MG63 (cell line): ENCODE data around the gene ADAMTSL1. TPM values are rescaled to one million over a fixed set of nuclear protein-coding genes. Genes with fewer than 3 reads are reported as not detected.

Source experiments
- DNase-seq: peaks from one replicate; pipeline ENCODE4 v3.0.0-alpha.2; 2020
- H3K27me3 ChIP-seq: fragments of 250-450 bp; sonication (Bioruptor Pico); 2 replicates; pipeline ENCODE4 v1.5.1; 2020; ENCODE audit warnings: mild to moderate bottlenecking, moderate library complexity
- H3K36me3 ChIP-seq: fragments of 250-450 bp; sonication (Bioruptor Pico); 2 replicates; pipeline ENCODE4 v1.5.1; 2020; ENCODE audit warnings: mild to moderate bottlenecking, moderate library complexity
- H3K4me3 ChIP-seq: fragments of 250-450 bp; sonication (Bioruptor Pico); 2 replicates; pipeline ENCODE4 v1.5.1; 2020; ENCODE audit warnings: mild to moderate bottlenecking, moderate library complexity
- H3K9me3 ChIP-seq: fragments of 250-450 bp; sonication (Bioruptor Pico); 2 replicates; pipeline ENCODE4 v1.5.1; 2020; ENCODE audit warnings: mild to moderate bottlenecking, moderate library complexity
- total RNA-seq: library from RNA; depleted of rRNA; stranded (reverse); fragments of >200 nt; shearing (Covaris generic); gene quantifications from 2 replicates; pipeline ENCODE4 v1.2.3, GENCODE V29; 2014; ENCODE audit warnings: low replicate concordance

The ADAMTSL1 gene
- total RNA-seq, 1 experiment from 2014 or later, result 62.9 TPM

DNA sequence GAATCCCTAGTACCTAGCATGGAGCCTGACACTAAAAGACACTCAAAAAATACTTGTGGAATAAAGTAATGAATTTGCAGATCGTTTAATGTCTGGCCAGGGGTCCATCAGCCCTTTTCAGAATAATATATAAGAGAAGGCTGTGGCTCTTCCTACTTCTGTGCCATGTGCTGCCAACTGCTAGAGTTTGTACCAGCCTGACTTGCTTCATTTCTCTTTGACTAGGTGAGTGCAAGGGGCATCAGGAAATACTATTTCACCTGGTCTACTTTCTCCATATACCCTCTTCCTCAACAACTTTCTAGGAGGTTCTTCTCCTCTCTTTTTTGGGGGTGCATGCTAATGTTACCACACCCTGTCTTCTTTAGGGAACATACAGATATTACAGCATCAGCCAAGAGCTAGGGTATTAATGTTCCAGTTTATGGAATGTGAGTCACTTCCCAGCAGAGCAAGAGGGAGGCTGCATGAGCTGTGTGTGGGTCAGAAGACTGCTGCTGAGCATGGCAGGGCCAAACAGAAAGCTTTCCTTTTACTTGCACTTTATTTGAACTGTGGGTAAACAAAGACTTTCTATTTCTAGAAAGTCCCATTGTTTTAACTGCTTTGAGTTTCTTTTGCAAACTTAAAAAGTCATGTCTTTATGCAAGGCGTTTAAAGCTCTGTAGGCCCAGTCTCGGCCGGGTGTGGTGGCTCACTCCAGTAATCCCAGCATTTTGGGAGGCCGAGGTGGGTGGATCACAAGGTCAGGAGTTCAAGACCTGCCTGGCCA lies 158.9 kb downstream of the ADAMTSL1 start:
- no peaks in the 10 kb centered on the region for H3K27me3 ChIP-seq
- no peaks in the 10 kb centered on the region; the same call in 1 of the 2 replicates for H3K9me3 ChIP-seq
- peak; percentile 90 for DNase-seq
- H3K4me3 ChIP-seq, result no peak overlapping the region
- H3K36me3 ChIP-seq, result peaks cover 40% of the 10 kb centered on the region

DNA sequence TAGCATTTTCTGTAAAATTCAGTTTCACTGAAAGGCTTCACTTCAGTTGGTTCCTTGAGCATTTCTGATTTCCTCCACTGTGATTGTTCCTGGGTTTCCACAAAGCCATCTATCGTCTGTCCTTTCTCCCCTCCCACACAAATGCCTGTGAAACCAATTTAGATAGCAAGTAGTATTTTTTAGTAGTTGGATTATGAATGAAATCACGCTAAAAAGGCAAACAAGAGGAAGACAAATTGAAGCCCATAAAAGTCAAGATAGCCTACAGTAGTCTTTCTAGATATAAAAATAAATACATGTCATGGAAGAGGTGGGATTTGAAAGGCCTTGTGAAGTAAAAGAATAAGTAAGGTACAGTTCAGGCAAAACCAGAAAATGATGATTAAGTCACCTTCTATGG lies 162.8 kb downstream of the ADAMTSL1 start:
- peaks cover 57% of the 10 kb centered on the region for H3K36me3 ChIP-seq
- DNase-seq, result no peak

DNA sequence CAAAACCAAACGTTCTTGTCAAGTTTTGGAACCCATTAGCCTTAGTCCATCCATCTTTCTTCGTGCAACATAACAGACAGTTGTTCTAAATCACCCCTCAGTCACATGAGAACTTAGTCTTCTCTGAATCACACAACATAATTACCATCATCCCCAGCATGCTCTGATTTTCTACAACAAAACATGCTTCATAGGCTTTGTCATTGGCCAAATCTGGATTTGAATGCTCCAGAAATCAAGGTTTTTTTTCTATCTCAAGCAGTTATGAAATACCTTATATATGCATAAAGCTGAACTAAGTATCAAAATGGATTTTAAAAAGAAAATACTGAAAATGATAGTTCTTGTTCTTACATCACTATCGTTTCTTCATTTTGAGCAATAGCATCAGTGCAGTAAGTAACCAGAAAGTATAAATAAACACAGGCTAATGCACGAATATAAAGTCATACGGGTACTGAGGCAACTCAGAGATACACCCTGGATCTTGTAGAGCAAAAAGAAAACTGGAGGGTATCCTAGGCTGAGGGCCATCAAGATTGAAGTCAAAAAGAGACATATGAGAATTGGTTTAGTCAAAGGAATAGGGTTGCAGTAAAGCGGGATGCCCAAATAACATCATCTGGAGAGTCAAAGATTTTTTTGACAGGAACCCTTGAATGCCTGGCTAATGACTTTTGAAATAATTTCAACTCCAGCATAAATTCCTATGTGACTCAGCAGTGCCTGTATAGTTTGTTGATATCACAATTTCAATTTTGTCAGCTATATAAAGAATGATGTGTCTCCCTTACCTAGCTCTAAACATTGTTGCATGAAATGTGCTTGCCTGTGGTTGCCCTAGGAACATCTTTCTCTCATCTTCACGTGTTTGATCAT lies 164.7 kb downstream of the ADAMTSL1 start:
- H3K27me3 ChIP-seq, result no peaks in the 10 kb centered on the region
- H3K9me3 ChIP-seq, result peaks cover 6% of the 10 kb centered on the region
- DNase-seq, result no peak
- no peak overlapping the region for H3K4me3 ChIP-seq
- H3K36me3 ChIP-seq, result peaks cover 75% of the 10 kb centered on the region

More for the DNA sequence above, 162.8 kb downstream of the ADAMTSL1 start:
- Histone ChIP-seq H3K9me3 (no peaks in the 10 kb centered on the region), H3K4me3 (no peak overlapping the region), H3K27me3 (no peaks in the 10 kb centered on the region)

DNA sequence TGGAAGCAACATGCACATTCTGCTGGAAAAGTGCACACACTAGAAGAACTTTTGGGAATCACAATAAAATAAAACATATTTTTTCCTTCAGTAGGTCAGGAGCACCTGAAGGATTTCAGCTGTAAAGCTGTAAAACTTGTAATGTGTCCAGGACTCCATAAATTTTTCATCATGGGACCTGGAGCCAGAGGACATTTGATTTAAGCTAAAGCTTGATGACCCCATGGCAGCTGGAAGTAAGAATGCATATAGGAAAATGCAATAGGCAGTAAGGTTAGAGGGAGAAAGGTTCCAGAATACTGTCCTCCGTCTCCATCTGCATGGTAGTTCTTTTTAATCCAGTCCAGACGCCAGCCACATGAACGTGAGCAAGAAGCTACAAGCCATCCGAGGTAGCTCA lies 166.0 kb downstream of the ADAMTSL1 start:
- H3K9me3 ChIP-seq, result peaks cover 11% of the 10 kb centered on the region
- no peak for DNase-seq
- peaks cover 79% of the 10 kb centered on the region for H3K36me3 ChIP-seq

DNA sequence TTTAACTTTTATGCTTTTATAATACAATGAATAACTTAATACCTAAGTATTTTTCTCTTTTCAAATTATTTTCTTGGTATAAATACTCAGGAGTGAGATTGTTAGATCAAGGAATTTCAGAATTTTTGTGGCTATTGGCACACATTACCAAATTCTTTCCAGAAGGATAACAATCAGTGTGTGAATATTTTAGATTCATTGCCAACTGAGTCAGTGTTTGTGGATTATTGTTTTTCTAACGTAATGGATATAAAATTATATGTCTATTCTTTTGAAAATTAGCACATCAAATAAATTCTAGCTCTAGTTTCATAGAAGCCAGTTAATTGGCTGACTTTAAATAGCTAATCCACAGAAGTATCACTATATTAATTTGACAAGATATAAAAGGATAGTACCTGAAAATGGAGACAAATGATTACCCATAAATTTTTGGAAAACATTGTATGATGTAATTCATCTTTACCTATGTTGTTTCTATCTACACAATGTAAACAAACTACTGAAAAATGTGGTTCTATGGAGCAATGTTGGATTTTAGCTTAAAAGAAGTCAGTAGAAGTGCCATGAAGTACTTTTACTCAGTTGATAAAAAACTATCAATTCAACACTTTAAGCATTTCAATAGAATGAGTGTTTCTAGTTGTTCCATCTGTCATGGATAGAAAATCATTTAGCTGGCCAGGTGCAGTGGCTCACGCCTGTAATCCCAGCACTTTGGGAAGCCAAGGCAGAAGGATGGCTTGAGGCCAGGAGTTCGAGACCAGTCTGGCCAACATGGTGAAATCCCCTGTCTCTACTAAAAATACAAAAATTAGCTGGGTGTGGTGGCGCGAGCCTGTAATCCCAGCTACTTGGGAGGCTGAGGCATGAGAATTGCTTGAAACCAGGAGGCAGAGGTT lies 185.1 kb downstream of the ADAMTSL1 start:
- H3K9me3 ChIP-seq, result no peaks in the 10 kb centered on the region
- peaks cover 72% of the 10 kb centered on the region for H3K36me3 ChIP-seq
- no peak overlapping the region for H3K4me3 ChIP-seq
- H3K27me3 ChIP-seq, result no peaks in the 10 kb centered on the region
- peak; percentile 70 for DNase-seq

More for the DNA sequence above, 166.0 kb downstream of the ADAMTSL1 start:
- H3K27me3 ChIP-seq, result no peaks in the 10 kb centered on the region
- no peak overlapping the region for H3K4me3 ChIP-seq

DNA sequence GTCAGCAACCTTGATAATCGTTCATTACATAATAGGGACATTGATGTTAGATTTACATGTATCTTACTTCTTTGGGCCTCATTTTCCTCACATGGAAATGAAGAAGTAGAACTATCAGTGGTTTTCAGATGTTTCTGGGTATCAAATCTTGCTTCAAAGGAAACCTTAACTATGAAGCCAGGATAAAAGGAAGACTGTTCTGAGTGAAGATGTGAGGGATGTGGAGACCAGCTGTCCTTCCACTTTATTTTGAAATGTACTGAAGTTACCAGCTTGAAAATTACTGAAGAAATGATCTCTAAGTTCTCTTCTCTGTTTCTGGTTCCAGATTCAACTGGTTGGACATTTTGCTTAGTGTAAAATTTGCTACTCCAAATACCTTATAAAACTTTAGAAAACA lies 186.0 kb downstream of the ADAMTSL1 start:
- H3K27me3 ChIP-seq, result no peaks in the 10 kb centered on the region
- H3K4me3 ChIP-seq, result no peak overlapping the region
- no peaks in the 10 kb centered on the region for H3K9me3 ChIP-seq
- no peak for DNase-seq
- peaks cover 76% of the 10 kb centered on the region for H3K36me3 ChIP-seq

DNA sequence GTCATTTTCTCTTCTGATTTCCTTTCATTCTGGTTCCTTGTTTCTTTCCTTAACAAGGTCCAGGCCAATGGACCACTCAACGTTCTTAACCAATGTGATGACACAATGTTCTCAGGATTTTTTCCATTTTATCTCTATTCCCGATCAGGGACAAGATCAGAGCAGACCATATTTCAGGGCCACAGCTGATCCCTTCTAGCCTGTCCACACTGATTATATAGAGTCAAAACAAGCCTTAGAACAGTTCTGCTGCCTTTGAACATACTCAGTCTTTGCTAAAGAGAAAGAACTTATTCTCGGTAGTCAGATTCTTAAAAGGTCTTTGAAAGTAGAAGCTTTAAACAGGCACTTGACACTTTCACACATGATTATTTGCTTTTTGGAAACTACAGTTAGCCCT lies 188.4 kb downstream of the ADAMTSL1 start:
- no peaks in the 10 kb centered on the region for H3K9me3 ChIP-seq
- DNase-seq, result no peak
- H3K27me3 ChIP-seq, result no peaks in the 10 kb centered on the region
- H3K4me3 ChIP-seq, result no peak overlapping the region
- H3K36me3 ChIP-seq, result peaks cover 73% of the 10 kb centered on the region

DNA sequence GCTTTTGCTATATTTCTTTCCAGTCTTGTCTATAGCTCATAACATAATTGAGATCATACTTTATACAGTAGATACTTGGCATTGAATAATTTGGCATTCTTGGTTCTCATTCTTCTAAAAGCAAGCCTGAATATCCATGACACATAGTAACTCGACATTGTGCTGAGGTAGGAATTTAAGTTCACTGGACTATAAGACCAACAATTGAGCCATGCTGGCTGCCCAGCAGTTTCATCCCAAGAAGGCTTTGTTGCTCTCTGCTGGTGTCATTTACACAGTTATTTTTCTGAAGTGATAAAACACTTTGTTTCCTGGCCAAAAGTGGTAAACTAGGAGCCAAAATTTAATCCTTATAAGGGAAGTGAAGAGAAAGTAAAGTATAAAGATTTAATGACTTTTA lies 192.0 kb downstream of the ADAMTSL1 start:
- no peak overlapping the region for H3K4me3 ChIP-seq
- peaks cover 71% of the 10 kb centered on the region for H3K36me3 ChIP-seq
- H3K9me3 ChIP-seq, result no peaks in the 10 kb centered on the region
- peak; percentile 51 for DNase-seq
- no peaks in the 10 kb centered on the region for H3K27me3 ChIP-seq

DNA sequence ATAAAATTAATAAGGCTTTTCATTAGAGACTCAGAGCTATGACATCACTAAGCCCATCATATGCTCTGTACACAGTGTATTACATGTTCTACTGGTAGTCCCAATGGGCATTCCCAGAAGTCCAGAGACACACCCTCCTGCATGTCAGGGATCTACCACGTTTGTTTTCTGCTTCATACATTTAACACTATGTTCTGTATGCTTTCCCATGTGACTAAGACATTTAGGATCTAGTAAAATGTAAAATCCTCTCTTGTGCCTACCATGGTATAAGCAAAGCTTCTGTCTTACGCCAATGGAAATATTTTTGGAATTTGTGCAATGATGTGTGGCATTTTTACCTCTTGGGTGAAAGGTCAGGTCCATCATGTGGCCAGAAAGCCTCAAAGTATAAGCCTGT lies 192.4 kb downstream of the ADAMTSL1 start:
- H3K36me3 ChIP-seq, result peaks cover 69% of the 10 kb centered on the region
- no peaks in the 10 kb centered on the region for H3K27me3 ChIP-seq
- H3K4me3 ChIP-seq, result no peak overlapping the region
- DNase-seq, result peak; percentile 58
- H3K9me3 ChIP-seq, result no peaks in the 10 kb centered on the region

DNA sequence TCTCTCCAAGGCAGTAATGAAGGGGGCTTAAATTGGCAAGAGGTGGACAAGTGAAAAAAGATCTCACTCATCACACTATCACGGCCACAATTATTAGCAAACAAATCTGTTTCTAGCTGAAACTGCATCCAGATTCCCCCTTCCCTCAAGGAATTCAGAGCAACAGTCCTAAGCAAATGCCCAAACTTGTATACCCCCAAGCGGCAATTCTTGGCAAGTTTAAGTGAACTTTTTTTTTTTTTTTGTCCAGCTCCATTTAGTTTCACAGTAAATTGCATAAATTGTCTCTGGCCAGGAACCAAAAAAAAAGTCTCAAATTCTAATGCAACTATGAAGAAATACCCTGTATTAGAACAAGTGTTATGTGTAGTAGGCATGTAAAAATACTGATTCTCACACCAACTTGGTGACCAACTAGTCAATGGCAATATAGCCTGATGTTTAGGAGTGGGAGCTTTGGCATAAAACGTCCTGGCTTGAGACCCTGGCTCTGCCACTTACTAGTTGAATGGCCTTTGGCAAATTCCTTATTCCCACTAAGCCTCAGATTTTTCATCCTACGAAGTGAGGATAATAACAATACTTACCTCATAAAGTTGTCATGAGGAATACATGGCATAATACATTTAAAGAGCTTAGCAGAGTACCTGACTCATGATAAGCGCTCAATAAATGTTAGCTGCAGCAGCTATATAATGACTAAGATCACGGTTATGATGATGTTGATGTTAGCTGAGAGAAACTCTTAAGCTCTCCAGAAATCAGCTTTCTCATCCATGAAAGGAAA lies 193.2 kb downstream of the ADAMTSL1 start:
- Histone ChIP-seq H3K27me3 (no peaks in the 10 kb centered on the region), H3K36me3 (peaks cover 67% of the 10 kb centered on the region), H3K9me3 (no peaks in the 10 kb centered on the region), H3K4me3 (no peak overlapping the region)
- peak; percentile 64 for DNase-seq

DNA sequence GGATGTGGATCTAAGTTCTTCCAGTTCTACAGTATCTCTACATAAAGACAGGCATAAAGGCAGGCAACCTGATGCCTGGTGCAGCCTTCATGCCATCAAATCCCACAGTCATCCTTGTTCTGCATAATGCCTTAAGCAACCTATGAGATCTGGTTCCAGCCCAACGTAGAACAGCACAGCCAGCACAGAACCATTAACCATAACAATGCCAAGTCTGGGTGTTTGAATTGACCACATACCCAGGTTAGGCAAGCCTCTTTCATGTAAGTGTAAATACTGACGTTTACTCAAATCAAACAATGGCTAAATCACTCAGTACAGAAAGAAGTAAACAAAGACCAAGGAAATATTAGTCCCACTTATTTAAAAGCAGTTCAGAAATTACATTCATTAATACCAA lies 195.0 kb downstream of the ADAMTSL1 start:
- peaks cover 66% of the 10 kb centered on the region for H3K36me3 ChIP-seq
- H3K9me3 ChIP-seq, result no peaks in the 10 kb centered on the region
- no peak overlapping the region for H3K4me3 ChIP-seq
- DNase-seq, result no peak
- no peaks in the 10 kb centered on the region for H3K27me3 ChIP-seq

DNA sequence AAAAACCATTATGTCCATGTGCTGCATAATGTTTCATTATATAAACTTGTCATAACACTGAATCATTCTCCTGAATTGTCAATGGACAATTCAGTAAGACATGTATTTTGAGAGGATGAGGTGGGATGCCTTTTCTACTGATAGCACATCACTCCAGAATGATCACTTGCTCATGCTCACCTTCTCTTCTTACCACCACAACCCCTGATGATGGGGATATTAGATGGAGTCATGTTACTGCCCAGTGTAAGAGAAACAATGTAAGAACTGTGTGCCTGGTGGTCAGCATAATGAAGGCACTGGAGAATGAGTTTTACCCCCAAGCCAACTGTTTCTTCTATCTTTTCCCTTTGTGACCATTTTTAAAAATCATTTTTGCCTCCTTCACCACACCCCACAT lies 198.8 kb downstream of the ADAMTSL1 start:
- Histone ChIP-seq H3K36me3 (peaks cover 61% of the 10 kb centered on the region), H3K9me3 (no peaks in the 10 kb centered on the region), H3K4me3 (no peak overlapping the region), H3K27me3 (no peaks in the 10 kb centered on the region)
- no peak for DNase-seq

DNA sequence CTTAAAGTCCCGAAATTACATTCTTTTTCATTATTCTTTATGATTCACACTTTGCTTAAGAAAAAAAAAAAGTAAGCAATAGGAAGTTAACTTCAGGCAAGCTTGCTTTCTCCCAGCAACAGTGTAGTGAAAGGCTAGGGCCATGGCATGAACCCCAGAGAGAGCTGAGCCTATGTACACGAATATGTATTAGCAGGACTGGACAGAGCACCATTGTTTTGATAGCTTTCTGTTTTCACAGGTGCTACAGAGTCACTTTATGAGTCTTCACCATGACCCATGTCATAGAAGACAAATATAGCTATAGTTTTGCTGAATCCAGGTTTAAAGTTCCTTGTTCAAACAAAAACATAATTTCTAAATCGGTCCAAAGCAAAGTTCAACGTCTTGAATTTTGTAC lies 199.2 kb downstream of the ADAMTSL1 start:
- no peak for DNase-seq
- peaks cover 65% of the 10 kb centered on the region for H3K36me3 ChIP-seq
- H3K4me3 ChIP-seq, result no peak overlapping the region
- H3K9me3 ChIP-seq, result no peaks in the 10 kb centered on the region
- no peaks in the 10 kb centered on the region for H3K27me3 ChIP-seq

DNA sequence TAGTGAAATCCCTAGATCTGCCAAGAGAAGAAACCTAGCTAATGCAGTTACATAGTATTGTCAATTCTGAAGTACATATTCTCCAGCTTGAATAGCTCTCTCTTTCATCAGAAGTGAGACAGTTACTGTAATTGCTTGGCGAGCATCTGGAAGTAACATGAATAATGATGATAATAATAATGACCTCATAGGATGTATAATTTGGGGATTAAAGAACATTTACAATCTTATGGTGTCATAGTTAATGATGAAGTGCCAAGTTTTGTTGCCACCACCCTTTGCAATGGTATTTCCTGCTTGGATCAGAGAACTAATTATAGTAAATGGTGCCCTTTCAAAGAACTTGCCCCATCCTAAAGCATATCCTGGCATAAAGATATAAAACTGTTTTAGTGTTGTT lies 201.4 kb downstream of the ADAMTSL1 start:
- H3K9me3 ChIP-seq, result no peaks in the 10 kb centered on the region
- no peaks in the 10 kb centered on the region for H3K27me3 ChIP-seq
- peaks cover 61% of the 10 kb centered on the region for H3K36me3 ChIP-seq
- H3K4me3 ChIP-seq, result no peak overlapping the region
- no peak for DNase-seq

DNA sequence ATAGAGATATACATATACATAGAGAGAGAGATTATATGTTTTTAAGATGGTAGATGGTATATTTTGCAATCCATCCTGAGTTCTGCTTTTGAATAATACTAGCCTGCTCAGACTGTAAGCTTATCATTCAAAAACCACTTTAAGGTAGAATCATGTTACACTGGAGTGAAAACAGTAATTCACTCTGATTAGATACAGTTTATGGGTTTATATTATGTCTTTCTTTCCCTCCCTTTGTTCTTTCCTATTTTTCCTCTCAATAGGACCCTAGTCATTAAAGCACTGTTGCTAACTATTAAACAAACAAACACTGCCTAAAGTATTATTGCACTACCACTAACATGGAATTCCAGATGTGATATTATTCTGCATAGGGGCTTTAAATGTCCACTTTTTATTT lies 202.0 kb downstream of the ADAMTSL1 start:
- H3K4me3 ChIP-seq, result no peak overlapping the region
- H3K27me3 ChIP-seq, result no peaks in the 10 kb centered on the region
- DNase-seq, result no peak
- peaks cover 65% of the 10 kb centered on the region for H3K36me3 ChIP-seq
- no peaks in the 10 kb centered on the region for H3K9me3 ChIP-seq

DNA sequence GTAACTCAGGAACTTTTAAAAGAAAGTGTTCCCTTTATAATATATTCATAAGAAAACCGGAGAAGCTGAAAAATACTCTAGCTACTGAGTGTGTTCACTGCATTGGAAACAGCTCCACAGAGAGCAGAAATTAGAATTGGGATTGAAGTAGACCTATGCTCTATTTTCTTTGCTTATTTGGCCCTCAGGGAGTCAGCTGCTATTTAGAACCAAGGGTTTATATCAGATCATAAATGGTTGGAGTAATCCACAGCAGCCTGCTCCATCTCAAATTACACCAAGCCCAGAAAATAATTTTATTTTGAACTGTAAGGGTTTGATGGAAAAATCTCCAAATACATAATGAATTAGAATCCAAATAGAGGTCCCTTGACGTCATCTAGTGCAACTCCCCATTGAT lies 202.6 kb downstream of the ADAMTSL1 start:
- Histone ChIP-seq H3K27me3 (no peaks in the 10 kb centered on the region), H3K36me3 (peaks cover 65% of the 10 kb centered on the region), H3K4me3 (no peak overlapping the region), H3K9me3 (no peaks in the 10 kb centered on the region)
- DNase-seq, result no peak
